HG03108 (cell line): ENCODE results near the gene ZNF527.
A peak's percentile ranks its signal among the peaks of the same experiment; 100 is the strongest.
"Not testable (repeated sequence)": the region's sequence is repeated elsewhere in the genome, so short reads cannot be mapped to it uniquely, and the experiment has no call there.

ENCODE experiments used
- ATAC-seq: cut with Tn5 transposase; IDR thresholded peaks from one replicate; pipeline ENCODE4 v1.9.1; 2021; ENCODE audit warnings: moderate library complexity; ENCODE audit not compliant: unreplicated experiment

Gene ZNF527

DNA sequence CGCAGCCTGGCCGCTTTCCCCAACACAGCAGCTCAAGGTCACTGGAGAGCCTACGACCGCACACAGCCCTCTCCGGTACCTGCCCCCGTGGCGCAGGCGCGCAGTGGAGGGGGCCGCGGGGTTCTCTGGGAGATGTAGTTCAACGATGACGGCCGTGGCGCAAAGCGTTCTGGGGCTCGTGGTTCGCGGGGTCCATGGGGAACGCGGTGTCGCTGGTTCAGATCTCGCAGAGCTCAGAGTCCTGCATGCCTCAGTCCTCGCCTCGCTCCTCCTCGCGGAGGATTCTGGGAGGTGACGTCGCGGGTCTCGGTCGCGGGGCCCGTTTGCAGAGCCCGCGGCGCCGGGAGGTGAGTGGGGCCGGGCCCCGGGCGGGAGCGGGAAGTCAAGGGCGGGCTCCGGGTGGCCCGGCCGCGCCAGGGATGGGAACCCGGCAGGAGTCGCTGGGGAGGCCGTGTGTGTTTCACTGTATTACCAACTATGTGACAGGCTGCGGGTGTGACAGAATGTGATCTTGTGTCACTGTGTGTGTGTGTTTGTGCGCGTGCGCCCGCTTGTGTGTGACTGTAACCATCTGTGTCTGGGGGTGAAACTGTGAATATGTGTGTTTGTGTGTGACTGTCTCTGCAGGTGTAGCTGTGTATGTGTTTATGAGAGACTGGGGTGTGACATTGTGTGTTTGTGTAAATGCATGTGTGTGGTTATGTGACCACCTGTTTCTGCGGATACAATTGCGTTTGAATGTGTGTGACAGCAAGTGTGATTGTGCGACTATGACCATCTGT, at the start of gene ZNF527:
Gene ZNF527, plus strand, starts transcription at position 220 of the 782 bp plus-strand sequence. CDS start 3,100 bp downstream, outside the sequence.
- ATAC-seq, result peak; percentile 97

GRCh38 chr19:37329686-37330085, 41.2 kb upstream of the ZNF527 start:
- no peak for ATAC-seq

GRCh38 chr19:37332839-37333238, 38.1 kb upstream of the ZNF527 start:
- ATAC-seq, result no peak

DNA sequence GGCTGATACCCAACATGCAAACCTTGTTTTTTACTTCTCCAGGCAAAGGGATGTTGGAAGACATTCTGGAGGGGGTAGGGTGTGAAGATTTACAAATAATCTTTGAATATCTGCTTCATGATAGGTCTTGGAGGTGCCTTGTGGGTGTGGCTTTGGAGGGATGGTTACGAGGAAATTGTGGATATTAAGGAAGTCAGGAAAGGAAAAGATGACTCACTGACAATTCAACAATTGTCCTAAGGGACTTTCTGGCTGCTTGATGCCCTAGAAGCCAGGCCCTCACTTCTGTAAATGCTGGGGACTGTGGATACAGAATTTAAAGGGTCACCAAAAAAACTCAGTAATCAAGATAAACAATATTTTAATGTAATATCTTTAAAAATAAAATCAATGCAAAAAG, 37.4 kb upstream of the ZNF527 start:
- no peak for ATAC-seq

GRCh38 chr19:37334179-37335071, 36.5 kb upstream of the ZNF527 start:
- ATAC-seq, result peak; percentile 67

- ATAC-seq, result no peak
These were observed 28.1 kb upstream of the ZNF527 start for GRCh38 chr19:37342753-37343152.

DNA sequence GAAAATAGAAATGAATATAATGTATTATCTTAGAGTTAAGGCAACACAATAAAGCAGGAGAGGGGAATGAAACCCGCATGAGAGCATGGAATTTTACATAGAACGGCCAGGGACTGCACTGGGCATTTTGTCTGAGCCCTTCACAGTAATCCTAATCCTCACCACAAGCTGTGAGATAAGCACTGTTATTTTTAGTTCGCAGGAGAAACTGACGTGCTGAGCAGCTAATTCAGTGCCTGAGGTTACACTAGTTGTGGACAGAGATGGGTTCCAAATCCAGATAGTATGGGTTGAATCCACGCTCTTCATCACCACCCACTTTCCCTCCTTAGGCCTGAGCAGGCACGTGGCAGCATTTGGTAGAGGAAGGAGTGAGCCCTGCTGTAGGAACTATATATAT, 24.8 kb upstream of the ZNF527 start:
- ATAC-seq, result no peak

GRCh38 chr19:37348060-37348459, 22.8 kb upstream of the ZNF527 start:
- ATAC-seq, result no peak

- no peak for ATAC-seq
These were observed 16.9 kb upstream of the ZNF527 start for GRCh38 chr19:37353968-37354367.

GRCh38 chr19:37355901-37356300, 15.0 kb upstream of the ZNF527 start:
- no peak for ATAC-seq

DNA sequence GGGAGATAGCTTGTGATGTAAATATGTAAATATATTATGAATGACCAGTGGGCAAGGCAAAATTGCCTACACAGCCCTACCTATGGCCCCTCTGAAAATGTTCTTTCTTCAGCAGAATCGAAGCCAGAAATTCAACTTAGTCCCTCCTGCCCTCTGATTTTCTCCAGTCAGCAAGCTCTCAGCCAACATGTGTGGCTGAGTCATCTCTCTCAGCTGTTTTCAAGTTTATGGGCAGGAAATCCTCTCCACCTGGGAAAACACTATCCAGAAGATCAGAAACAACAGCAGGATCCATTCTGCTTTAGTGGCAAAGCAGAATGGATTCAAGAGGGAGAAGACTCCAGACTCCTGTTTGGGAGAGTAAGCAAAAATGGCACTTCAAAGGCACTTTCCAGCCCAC, 8.9 kb upstream of the ZNF527 start:
- ATAC-seq, result no peak

GRCh38 chr19:37362733-37363132, 8.2 kb upstream of the ZNF527 start:
- no peak for ATAC-seq

- peak; percentile 4 for ATAC-seq
These were observed 466 bp upstream of the ZNF527 start for GRCh38 chr19:37370386-37370879.

GRCh38 chr19:37389234-37389633, 18.3 kb downstream of the ZNF527 start:
- ATAC-seq, result no peak

DNA sequence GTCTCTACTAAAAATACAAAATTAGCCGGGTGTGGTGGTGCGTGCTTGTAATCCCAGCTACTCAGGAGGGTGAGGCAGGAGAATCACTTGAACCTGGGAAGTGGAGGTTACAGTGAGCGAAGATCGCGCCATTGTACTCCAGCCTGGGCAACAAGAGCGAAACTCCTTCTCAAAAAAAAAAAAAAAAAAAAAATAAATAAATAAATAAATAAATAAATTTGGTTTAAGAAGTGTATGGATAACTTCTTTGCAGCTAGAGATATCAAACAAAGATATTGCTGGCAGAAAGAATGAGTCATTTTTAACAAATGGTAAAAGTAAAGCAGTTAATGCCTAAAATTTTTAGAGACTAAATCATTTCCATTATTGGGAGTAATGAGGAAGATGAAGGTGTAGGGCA, 20.5 kb downstream of the ZNF527 start:
- ATAC-seq, result not testable (repeated sequence)

- ATAC-seq, result no peak
These were observed 30.2 kb downstream of the ZNF527 start for GRCh38 chr19:37401078-37401477.

DNA sequence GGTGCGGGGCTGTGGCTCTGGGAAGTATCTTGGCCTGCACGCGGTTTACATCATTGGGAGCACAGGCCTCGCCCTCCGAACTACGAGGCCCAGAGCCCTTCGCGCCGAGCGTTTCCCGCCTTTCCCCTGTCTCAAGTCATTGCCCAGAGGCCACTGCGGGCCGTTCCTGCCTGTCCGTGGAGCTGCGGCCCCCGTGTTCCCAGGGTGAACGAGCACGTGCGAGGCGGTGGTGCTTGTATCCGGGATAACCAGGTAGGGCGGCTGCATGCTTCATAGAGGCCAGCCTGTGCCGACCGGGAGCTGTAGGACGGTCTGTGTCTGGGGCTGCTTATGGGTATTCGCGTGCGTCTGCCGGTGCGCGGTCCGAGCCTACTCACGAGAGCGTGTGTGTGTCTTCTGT, 32.5 kb downstream of the ZNF527 start:
- ATAC-seq, result no peak

GRCh38 chr19:37406140-37406846, 35.4 kb downstream of the ZNF527 start:
- ATAC-seq, result not testable (repeated sequence)

DNA sequence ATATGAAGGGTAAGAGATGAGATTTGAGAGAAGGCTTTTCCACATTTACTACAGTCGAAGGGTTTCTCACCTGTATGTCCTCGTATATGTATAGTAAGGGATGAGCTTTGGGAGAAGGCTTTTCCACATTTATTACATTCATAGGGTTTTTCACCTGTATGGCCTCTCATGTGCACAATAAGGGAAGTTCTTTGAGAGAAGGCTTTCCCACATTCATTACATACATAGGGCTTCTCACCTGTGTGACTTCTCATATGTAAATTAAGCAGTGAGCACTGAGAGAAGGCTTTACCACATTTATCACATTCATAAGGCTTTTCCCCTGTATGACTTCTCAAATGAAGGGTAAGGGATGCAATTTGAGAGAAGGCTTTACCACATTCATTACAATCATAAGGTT, 41.8 kb downstream of the ZNF527 start:
- ATAC-seq, result no peak

- no peak for ATAC-seq
These were observed 42.6 kb downstream of the ZNF527 start for GRCh38 chr19:37413313-37414084.
